Esophagus squamous epithelium (tissue), 5 donors: ENCODE measurements around the gene TLE6. TPM values are rescaled to one million over a fixed set of nuclear protein-coding genes. Genes with fewer than 3 reads are reported as not detected.
A peak's percentile ranks its signal among the peaks of the same experiment; 100 is the strongest.

Experiments
- DNase-seq: peaks from one replicate; lab custom pipeline; 2025; lab: John Stamatoyannopoulos, UW
- H3K27ac ChIP-seq, 4 donors: fragments of 200-600 bp; sonication (generic); one replicate each; pipeline ENCODE4 v1.5.1; 2016 to 2019; ENCODE audit warnings: mild to moderate bottlenecking in 1 of 4
- H3K27me3 ChIP-seq, 4 donors: fragments of 200-600 bp; sonication (generic); 1 replicate in 3 of 4; 2 replicates in 1 of 4; pipeline versions ENCODE4 v1.5.1 to v1.6.0; 2017 to 2021; ENCODE audit warnings: antibody characterized with exemption in 1 of 4
- H3K36me3 ChIP-seq, 3 donors: fragments of 200-600 bp; sonication (generic); one replicate each; pipeline ENCODE4 v1.5.1; 2016 to 2019
- H3K4me1 ChIP-seq, 3 donors: fragments of 200-600 bp; sonication (generic); one replicate each; pipeline ENCODE4 v1.5.1; 2017 to 2019
- H3K4me3 ChIP-seq, 4 donors: fragments of 200-600 bp; sonication (generic); 1 replicate in 3 of 4; 2 replicates in 1 of 4; pipeline ENCODE4 v1.5.1; 2016 to 2019; ENCODE audit warnings: mild to moderate bottlenecking in 2 of 4, moderate library complexity in 1 of 4
- H3K9me3 ChIP-seq, 3 donors: fragments of 200-600 bp; sonication (generic); one replicate each; pipeline ENCODE4 v1.5.1; 2016 to 2019
- CTCF ChIP-seq, 6 experiments: fragments of 450-650 bp in 4 of 6; fragments of 200-600 bp in 2 of 6; sonication (generic) in 2 of 6; IDR thresholded peaks; one replicate each; pipeline ENCODE4 v1.5.1; 2016 to 2019; ENCODE audit warnings: antibody characterized with exemption in 6 of 6, mild to moderate bottlenecking in 4 of 6, moderate library complexity in 4 of 6
- POLR2A ChIP-seq, 4 donors: fragments of 450-650 bp; IDR thresholded peaks; one replicate each; pipeline ENCODE4 v1.6.1; 2017; ENCODE audit warnings: antibody characterized with exemption in 4 of 4, mild to moderate bottlenecking in 4 of 4, moderate library complexity in 3 of 4
- whole genome bisulfite sequencing, 2 donors: methylation state at CpG; one replicate each; pipeline ENCODE4 v1.1.5; 2018; 5-methylcytosine and 5-hydroxymethylcytosine counted together
- intact Hi-C: fragments of 100-400 bp; cut with DNase I; formaldehyde crosslinking; loops from one replicate; pipeline ENCODE4 v1.15.0; 2022
- total RNA-seq, 4 donors: library from RNA; depleted of rRNA; stranded (reverse); fragments of >200 nt; gene quantifications; one replicate each; pipeline ENCODE4 v1.1.0, GENCODE V29; 2016
- donor health status: DM: yes; HTN: yes; CAD: no.

TLE6 gene
- total RNA-seq, 4 donors from 2014 or later = 0.59 to 3.3 (median 1.9) TPM; not detected in 1

GRCh38 chr19:2974342-2975041 lies 2.9 kb upstream of the TLE6 start:
- intact Hi-C loops = no loop called here
- peaks cover 39 to 86% (median 61%) of the 10 kb centered on the region in 3 donors for H3K4me1 ChIP-seq
- H3K36me3 ChIP-seq = no peaks in the 10 kb centered on the region
- TF ChIP-seq CTCF (IDR thresholded peaks at IDR 0.05) (no peak), POLR2A (IDR thresholded peaks at IDR 0.05) (no peak)
- no peaks in the 10 kb centered on the region for H3K9me3 ChIP-seq
- WGBS, 2 donors = 29% methylated on average over 12 to 14 of the region's 14 CpGs
- H3K27me3 ChIP-seq = no peaks in the 10 kb centered on the region
- H3K4me3 ChIP-seq = no peak overlapping the region
- no peak for DNase-seq
- peak overlapping the region; percentile 1 to 88 (median 79) for H3K27ac ChIP-seq

GRCh38 chr19:2976609-2977000 lies 759 bp upstream of the TLE6 start:
- no peaks in the 10 kb centered on the region for H3K27me3 ChIP-seq
- TF ChIP-seq POLR2A (IDR thresholded peaks at IDR 0.05) = no peak
- no peak for TF ChIP-seq CTCF (IDR thresholded peaks at IDR 0.05)
- H3K9me3 ChIP-seq = no peaks in the 10 kb centered on the region
- H3K4me1 ChIP-seq = peaks cover 36 to 68% (median 52%) of the 10 kb centered on the region in 3 donors
- no peaks in the 10 kb centered on the region for H3K36me3 ChIP-seq
- intact Hi-C loops = no loop called here
- DNase-seq = no peak
- WGBS, 2 donors = 8 to 9% methylated on average over 8 to 14 of the region's 15 CpGs
- H3K27ac ChIP-seq = peak overlapping the region in 2 of 4 donors; percentile 40 to 48
- H3K4me3 ChIP-seq = peak overlapping the region; percentile 31 to 58 (median 50)

- Histone ChIP-seq H3K27ac (peak overlapping the region; percentile 11 to 66 (median 47)), H3K27me3 (no peaks in the 10 kb centered on the region), H3K4me3 (peak overlapping the region; percentile 31 to 58 (median 50)), H3K36me3 (no peaks in the 10 kb centered on the region), H3K4me1 (peaks cover 40 to 67% (median 47%) of the 10 kb centered on the region in 3 donors), H3K9me3 (no peaks in the 10 kb centered on the region)
- no peak for TF ChIP-seq POLR2A (IDR thresholded peaks at IDR 0.05)
- TF ChIP-seq CTCF (IDR thresholded peaks at IDR 0.05) = no peak
- 22 to 36% methylated on average over 4 to 9 of the region's 10 CpGs for WGBS, 2 donors
- intact Hi-C loops = no loop called here
- no peak for DNase-seq
Measured at GRCh38 chr19:2977746-2978138, 378 bp downstream of the TLE6 start.

- H3K36me3 ChIP-seq = no peaks in the 10 kb centered on the region
- TF ChIP-seq POLR2A (IDR thresholded peaks at IDR 0.05) (no peak), CTCF (IDR thresholded peaks at IDR 0.05) (no peak)
- H3K4me1 ChIP-seq = peaks cover 44 to 69% (median 52%) of the 10 kb centered on the region in 3 donors
- intact Hi-C loops = no loop called here
- no peaks in the 10 kb centered on the region for H3K27me3 ChIP-seq
- H3K9me3 ChIP-seq = no peaks in the 10 kb centered on the region
- H3K4me3 ChIP-seq = no peak overlapping the region
- no peak for DNase-seq
- H3K27ac ChIP-seq = peak overlapping the region in 3 of 4 donors; percentile 11 to 48 (median 46)
- 38 to 73% methylated on average over 3 to 8 of the region's 11 CpGs for WGBS, 2 donors
Measured at GRCh38 chr19:2978166-2978767, 903 bp downstream of the TLE6 start.

GRCh38 chr19:2978772-2979171 lies 1.4 kb downstream of the TLE6 start:
- Histone ChIP-seq H3K9me3 (no peaks in the 10 kb centered on the region), H3K36me3 (no peaks in the 10 kb centered on the region), H3K27me3 (peaks cover 0 to 4% (median 0%) of the 10 kb centered on the region in 4 donors), H3K4me3 (no peak overlapping the region), H3K27ac (no peak overlapping the region), H3K4me1 (peaks cover 49 to 71% (median 54%) of the 10 kb centered on the region in 3 donors)
- DNase-seq = no peak
- intact Hi-C loops = no loop called here
- TF ChIP-seq POLR2A (IDR thresholded peaks at IDR 0.05) (no peak), CTCF (IDR thresholded peaks at IDR 0.05) (no peak)
- WGBS, 2 donors = 76 to 88% methylated on average over 9 of the region's 9 CpGs
